HepG2 (cell line): ENCODE data around the gene FAM163A. TPM values are rescaled to one million over a fixed set of nuclear protein-coding genes. Genes with fewer than 3 reads are reported as not detected.

Experiments used
- ATAC-seq: fragments of 200-7000 bp; cut with Tn5 transposase; 3 replicates; pipeline ENCODE4 v1.9.1; 2020; ENCODE audit warnings: mild to moderate bottlenecking, moderate library complexity
- BruUV-seq: library from RNA; stranded (reverse); fragments of 400-500 nt; replicated peaks from 2 replicates; lab custom pipeline; 2021; lab: Mats Ljungman, UMichigan
- CTCF ChIA-PET: fragments of 300-600 bp; formaldehyde crosslinking; extraction: SDS; loops from one replicate; lab custom pipeline; 2021; ENCODE audit warnings: low total read pairs, inconsistent platforms, low intra/inter-chr PET ratio; lab: Yijun Ruan, JAX
- POLR2A ChIA-PET: fragments of 350-600 bp; sonication (Branson Sonifier 250); formaldehyde crosslinking; loops from one replicate; lab custom pipeline; 2020; ENCODE audit warnings: antibody characterized with exemption, inconsistent platforms; lab: Yijun Ruan, JAX
- DNase-seq: peaks from one replicate; pipeline ENCODE4 v3.0.0-alpha.2; 2015; ENCODE audit warnings: low spot score
- FAIRE-seq: peaks from 3 replicates; lab custom pipeline; 2011; peaks lifted over from hg19 to GRCh38; lab: Jason Lieb, UNC
- H2AFZ ChIP-seq: one replicate; pipeline ENCODE4 v1.6.1; 2011; ENCODE audit warnings: low read length, inconsistent platforms
- H3K27ac ChIP-seq: fragments of 300-600 bp; 3 replicates; pipeline ENCODE4 v1.8.0; 2011; ENCODE audit warnings: mixed run types, mild to moderate bottlenecking, mixed read lengths, low read length, inconsistent platforms; ENCODE audit not compliant: insufficient read depth; ENCODE audit errors: extremely low read length
- H3K27me3 ChIP-seq, 2 experiments: fragments of 200-600 bp in 1 of 2; 2 replicates in 1 of 2; 3 replicates in 1 of 2; pipeline versions ENCODE4 v1.6.0 to v1.8.0; 2011; ENCODE audit warnings: low read length in 2 of 2, mild to moderate bottlenecking in 2 of 2, moderate library complexity in 2 of 2, inconsistent platforms in 1 of 2; ENCODE audit not compliant: insufficient read depth in 2 of 2, control insufficient read depth in 1 of 2
- H3K36me3 ChIP-seq, 2 experiments: fragments of 200-600 bp in 1 of 2; replicated peaks in 1 of 2; 2 replicates in 1 of 2; 3 replicates in 1 of 2; pipeline versions ENCODE4 v1.5.1 to v1.8.0; 2011; ENCODE audit warnings: low read length in 2 of 2, inconsistent platforms in 1 of 2; ENCODE audit not compliant: insufficient read depth in 2 of 2, control insufficient read depth in 1 of 2
- H3K4me1 ChIP-seq: 2 replicates; pipeline ENCODE4 v1.5.1; 2012; ENCODE audit warnings: low read length, inconsistent platforms; ENCODE audit not compliant: insufficient read depth
- H3K4me2 ChIP-seq: 2 replicates; pipeline ENCODE4 v1.6.0; 2011; ENCODE audit warnings: low read depth, low read length, inconsistent platforms
- H3K4me3 ChIP-seq, 3 experiments: fragments of 200-600 bp in 1 of 3; sonication (generic), shearing (Covaris generic) in 1 of 3; replicated peaks in 1 of 3; 2 replicates each; pipeline ENCODE4 v1.5.1; 2011 to 2016; ENCODE audit warnings: low read length in 3 of 3, inconsistent platforms in 2 of 3, low read depth in 2 of 3, mild to moderate bottlenecking in 2 of 3, control low read depth in 1 of 3, mixed read lengths in 1 of 3; ENCODE audit not compliant: insufficient read depth in 1 of 3
- H3K79me2 ChIP-seq: one replicate; pipeline ENCODE4 v1.6.1; 2011; ENCODE audit warnings: low read length, inconsistent platforms; ENCODE audit not compliant: insufficient read depth
- H3K9ac ChIP-seq: 2 replicates; pipeline ENCODE4 v1.6.0; 2011; ENCODE audit warnings: mild to moderate bottlenecking, low read depth, low read length, inconsistent platforms; ENCODE audit not compliant: insufficient read depth
- H3K9me3 ChIP-seq: 2 replicates; pipeline ENCODE4 v1.5.1; 2012; ENCODE audit warnings: mild to moderate bottlenecking, low read length
- H4K20me1 ChIP-seq: 2 replicates; pipeline ENCODE4 v1.6.0; 2011; ENCODE audit warnings: inconsistent platforms, mild to moderate bottlenecking, low read length, moderate library complexity; ENCODE audit not compliant: insufficient read depth
- CEBPB ChIP-seq: IDR thresholded peaks from 2 replicates; pipeline ENCODE4 v1.6.1; 2011; ENCODE audit warnings: low read depth, low read length, improper control_type of control experiment, borderline replicate concordance
- FIP1L1 ChIP-seq: fragments of 200-400 bp; formaldehyde crosslinking; IDR thresholded peaks from 2 replicates; pipeline ENCODE4 v1.6.1; 2018; ENCODE audit warnings: low read depth, mild to moderate bottlenecking, low read length, moderate library complexity, borderline replicate concordance; ENCODE audit not compliant: insufficient read depth
- KDM5B ChIP-seq: sonication (generic); formaldehyde crosslinking; IDR thresholded peaks from 2 replicates; pipeline ENCODE4 v1.4.0; 2020; ENCODE audit warnings: missing genetic modification reagents, mild to moderate bottlenecking, borderline replicate concordance
- KLF15 ChIP-seq: sonication (generic); formaldehyde crosslinking; IDR thresholded peaks from 2 replicates; pipeline ENCODE4 v1.8.1; 2023; ENCODE audit warnings: borderline replicate concordance, mild to moderate bottlenecking, inconsistent platforms, missing genetic modification reagents, mixed read lengths
- PHF20 ChIP-seq: sonication (generic); formaldehyde crosslinking; IDR thresholded peaks from 2 replicates; pipeline ENCODE4 v1.5.0; 2020; ENCODE audit warnings: mild to moderate bottlenecking, missing genetic modification reagents
- U2AF2 ChIP-seq: fragments of 200-400 bp; formaldehyde crosslinking; IDR thresholded peaks from 2 replicates; pipeline ENCODE4 v1.6.1; 2017; ENCODE audit warnings: low read depth, mild to moderate bottlenecking, low read length
- ZFP62 ChIP-seq: sonication (generic); formaldehyde crosslinking; IDR thresholded peaks from 2 replicates; pipeline ENCODE4 v1.4.0; 2020; ENCODE audit warnings: missing genetic modification reagents
- ZNF24 ChIP-seq: fragments of 450-650 bp; IDR thresholded peaks from 2 replicates; pipeline ENCODE4 v1.6.1; 2017; ENCODE audit warnings: antibody characterized with exemption, mild to moderate bottlenecking
- ZNF30 ChIP-seq: sonication (generic); formaldehyde crosslinking; IDR thresholded peaks from 2 replicates; pipeline ENCODE4 v1.5.0; 2020; ENCODE audit warnings: mild to moderate bottlenecking, missing genetic modification reagents
- ZNF367 ChIP-seq: sonication (generic); formaldehyde crosslinking; IDR thresholded peaks from 2 replicates; pipeline ENCODE4 v1.4.0; 2020; ENCODE audit warnings: missing genetic modification reagents, borderline replicate concordance
- ZNF432 ChIP-seq: sonication (generic); formaldehyde crosslinking; IDR thresholded peaks from 2 replicates; pipeline ENCODE4 v1.5.0; 2020; ENCODE audit warnings: missing genetic modification reagents, mild to moderate bottlenecking, borderline replicate concordance
- ZSCAN22 ChIP-seq: sonication (generic); formaldehyde crosslinking; IDR thresholded peaks from 2 replicates; pipeline ENCODE4 v1.4.0; 2020; ENCODE audit warnings: mild to moderate bottlenecking, missing genetic modification reagents
- WGBS: methylation state at CpG from one replicate; pipeline ENCODE4 v1.1.6; 2017; ENCODE audit warnings: low lambda C conversion rate; 5-methylcytosine and 5-hydroxymethylcytosine counted together
- in situ Hi-C: cut with HindIII; loops from 2 replicates; pipeline ENCODE4 v1.10.0; 2017; ENCODE audit warnings: low pct_unique_long_range_greater_than_20kb; ENCODE audit not compliant: extremely low pct_ligation_motif_present
- intact Hi-C: fragments of 100-400 bp; cut with micrococcal nuclease; formaldehyde crosslinking; loops from one replicate; pipeline ENCODE4 v1.10.0; 2022; ENCODE audit not compliant: unreplicated experiment
- polyA plus RNA-seq, 8 experiments: library from polyadenylated mRNA; depleted of rRNA in 3 of 8; stranded (reverse) in 7 of 8; unstranded in 1 of 8; fragments of >200 nt; fragmentation: Illumina TruSeq in 4 of 8; extraction: Trizol in 4 of 8; gene quantifications; 2 replicates each; pipeline versions ENCODE4 v1.2.1 to v1.2.3, GENCODE V29; 2011 to 2016; ENCODE audit warnings: low read depth in 4 of 8, missing spikeins in 1 of 8, mixed read lengths in 1 of 8; ENCODE audit not compliant: insufficient read depth in 1 of 8
- total RNA-seq, 5 experiments: library from RNA; depleted of rRNA; stranded (reverse); fragments of >200 nt; fragmentation: Illumina TruSeq; extraction: Trizol; gene quantifications; 2 replicates each; pipeline ENCODE4 v1.2.3, GENCODE V29; 2016; ENCODE audit warnings: low read depth in 1 of 5
- TF ChIP-seq, protein P1 (sequence below): sonication (generic); formaldehyde crosslinking; IDR thresholded peaks from 2 replicates; pipeline ENCODE4 v1.4.0; 2020; ENCODE audit warnings: mild to moderate bottlenecking, missing genetic modification reagents
- TF ChIP-seq, protein P2 (sequence below): sonication (generic); formaldehyde crosslinking; IDR thresholded peaks from 2 replicates; pipeline ENCODE4 v1.8.1; 2023; ENCODE audit warnings: mild to moderate bottlenecking, missing genetic modification reagents
- TF ChIP-seq, protein P3 (sequence below): sonication (generic); formaldehyde crosslinking; IDR thresholded peaks from 2 replicates; pipeline ENCODE4 v1.5.1; 2020; ENCODE audit warnings: missing genetic modification reagents, mild to moderate bottlenecking, borderline replicate concordance

The FAM163A gene
- total and polyA plus RNA-seq, 2 of the 13 experiments (the other 11 are each of a cell fraction or from before 2014, with no cell fraction given) = not detected

DNA sequence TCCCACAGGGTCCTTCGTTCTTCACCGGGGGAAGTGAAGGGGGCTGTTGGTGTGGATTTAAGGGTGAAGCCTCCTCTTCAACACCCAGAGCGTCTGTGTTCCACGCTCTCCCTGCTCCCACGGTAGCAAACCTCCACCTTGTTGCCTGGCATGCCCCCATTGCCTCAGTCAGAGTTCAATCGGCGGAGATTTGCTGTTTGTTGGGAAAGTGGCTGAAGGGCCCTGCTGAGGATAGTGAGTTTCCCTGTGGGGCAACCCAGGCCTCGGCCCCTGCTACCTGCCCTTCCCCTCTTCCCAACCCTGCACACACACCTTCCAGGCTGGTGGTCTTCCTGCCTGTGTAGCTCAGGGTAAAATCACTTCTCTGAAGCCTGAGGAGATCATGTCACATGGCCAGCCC is 74.0 kb downstream of the FAM163A start:
- H3K36me3 ChIP-seq = no peaks in the 10 kb centered on the region
- H3K9me3 ChIP-seq = no peaks in the 10 kb centered on the region
- no peak overlapping the region for H3K27ac ChIP-seq
- in situ Hi-C loops (loop anchor here (5.0 kb wide), 1 partner anchor 110 kb away; no protein-coding TSS in a partner anchor), intact Hi-C loops (no loop called here)
- H2AFZ ChIP-seq = no peak overlapping the region
- no peak for TF ChIP-seq ZFP62 (CRISPR knock-in tag)
- TF ChIP-seq ZNF30 (CRISPR knock-in tag) = no peak
- TF ChIP-seq KLF15 = no peak
- TF ChIP-seq, protein P1, sequence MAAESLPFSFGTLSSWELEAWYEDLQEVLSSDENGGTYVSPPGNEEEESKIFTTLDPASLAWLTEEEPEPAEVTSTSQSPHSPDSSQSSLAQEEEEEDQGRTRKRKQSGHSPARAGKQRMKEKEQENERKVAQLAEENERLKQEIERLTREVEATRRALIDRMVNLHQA (CRISPR knock-in tag) = no peak
- TF ChIP-seq ZNF24 = no peak
- no peak for TF ChIP-seq ZNF432 (CRISPR knock-in tag)
- TF ChIP-seq FIP1L1 = no peak
- no peak for TF ChIP-seq ZSCAN22 (CRISPR knock-in tag)
- TF ChIP-seq CEBPB = no peak
- TF ChIP-seq, protein P2, sequence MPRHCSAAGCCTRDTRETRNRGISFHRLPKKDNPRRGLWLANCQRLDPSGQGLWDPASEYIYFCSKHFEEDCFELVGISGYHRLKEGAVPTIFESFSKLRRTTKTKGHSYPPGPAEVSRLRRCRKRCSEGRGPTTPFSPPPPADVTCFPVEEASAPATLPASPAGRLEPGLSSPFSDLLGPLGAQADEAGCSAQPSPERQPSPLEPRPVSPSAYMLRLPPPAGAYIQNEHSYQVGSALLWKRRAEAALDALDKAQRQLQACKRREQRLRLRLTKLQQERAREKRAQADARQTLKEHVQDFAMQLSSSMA = no peak
- TF ChIP-seq, protein P3, sequence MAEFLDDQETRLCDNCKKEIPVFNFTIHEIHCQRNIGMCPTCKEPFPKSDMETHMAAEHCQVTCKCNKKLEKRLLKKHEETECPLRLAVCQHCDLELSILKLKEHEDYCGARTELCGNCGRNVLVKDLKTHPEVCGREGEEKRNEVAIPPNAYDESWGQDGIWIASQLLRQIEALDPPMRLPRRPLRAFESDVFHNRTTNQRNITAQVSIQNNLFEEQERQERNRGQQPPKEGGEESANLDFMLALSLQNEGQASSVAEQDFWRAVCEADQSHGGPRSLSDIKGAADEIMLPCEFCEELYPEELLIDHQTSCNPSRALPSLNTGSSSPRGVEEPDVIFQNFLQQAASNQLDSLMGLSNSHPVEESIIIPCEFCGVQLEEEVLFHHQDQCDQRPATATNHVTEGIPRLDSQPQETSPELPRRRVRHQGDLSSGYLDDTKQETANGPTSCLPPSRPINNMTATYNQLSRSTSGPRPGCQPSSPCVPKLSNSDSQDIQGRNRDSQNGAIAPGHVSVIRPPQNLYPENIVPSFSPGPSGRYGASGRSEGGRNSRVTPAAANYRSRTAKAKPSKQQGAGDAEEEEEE = no peak
- no peak for TF ChIP-seq KDM5B
- TF ChIP-seq PHF20 = no peak
- no peak for TF ChIP-seq ZNF367 (CRISPR knock-in tag)
- no peak for TF ChIP-seq U2AF2
- no peak overlapping the region for H3K4me2 ChIP-seq
- no TSS peak for BruUV-seq
- peaks cover 20% of the 10 kb centered on the region for H3K4me1 ChIP-seq
- no peak for FAIRE-seq
- no peak for DNase-seq
- no peak for ATAC-seq
- CTCF ChIA-PET = no interaction called here
- no peak overlapping the region for H3K4me3 ChIP-seq
- 51% methylated on average over 8 of the region's 8 CpGs for WGBS
- no peaks in the 10 kb centered on the region for H4K20me1 ChIP-seq
- H3K27me3 ChIP-seq = peaks cover 23 to 76% of the 10 kb centered on the region in 2 experiments
- POLR2A ChIA-PET = no interaction called here
- no peaks in the 10 kb centered on the region for H3K79me2 ChIP-seq
- H3K9ac ChIP-seq = no peak overlapping the region
